SU-DHL-6 (cell line): ENCODE results near the gene KAZN.

ENCODE experiments used
- H2AFZ ChIP-seq: fragments of 200-600 bp; sonication (generic); 2 replicates; pipeline ENCODE4 v1.6.1; 2014; ENCODE audit warnings: low read depth, mild to moderate bottlenecking, moderate library complexity, mixed read lengths, antibody characterized with exemption, low read length; ENCODE audit not compliant: severe bottlenecking
- H3F3A ChIP-seq: fragments of 200-600 bp; shearing (Covaris generic); 2 replicates; pipeline ENCODE4 v1.6.0; 2016; ENCODE audit warnings: antibody characterized with exemption, mild to moderate bottlenecking; ENCODE audit not compliant: insufficient read depth
- H3K27ac ChIP-seq: fragments of 200-600 bp; sonication (generic); 2 replicates; pipeline ENCODE4 v1.5.1; 2016; ENCODE audit warnings: low read depth, mild to moderate bottlenecking, low read length, moderate library complexity, mixed read lengths
- H3K27me3 ChIP-seq: fragments of 200-600 bp; sonication (generic), shearing (Covaris generic); 2 replicates; pipeline ENCODE4 v1.6.0; 2014; ENCODE audit warnings: mild to moderate bottlenecking, low read length
- H3K36me3 ChIP-seq: fragments of 200-600 bp; sonication (generic); 2 replicates; pipeline ENCODE4 v1.6.1; 2014; ENCODE audit warnings: mild to moderate bottlenecking, low read length, mixed read lengths
- H3K4me2 ChIP-seq: fragments of 300-600, 200-600 bp; shearing (Covaris generic), sonication (generic); 2 replicates; pipeline ENCODE4 v1.6.0; 2014; ENCODE audit warnings: low read length, low read depth, mild to moderate bottlenecking; ENCODE audit not compliant: poor library complexity, severe bottlenecking
- H3K4me3 ChIP-seq: fragments of 200-600 bp; sonication (generic); 2 replicates; pipeline ENCODE4 v1.5.1; 2014; ENCODE audit warnings: antibody characterized with exemption, low read length, mild to moderate bottlenecking, mixed read lengths; ENCODE audit not compliant: insufficient read depth, poor library complexity, severe bottlenecking
- H3K79me2 ChIP-seq: fragments of 200-600 bp; sonication (generic); 2 replicates; pipeline ENCODE4 v1.6.1; 2014; ENCODE audit warnings: mild to moderate bottlenecking, low read length, moderate library complexity; ENCODE audit not compliant: insufficient read depth
- H3K9ac ChIP-seq: fragments of 200-600 bp; sonication (generic); 2 replicates; pipeline ENCODE4 v1.7.0; 2014; ENCODE audit warnings: mild to moderate bottlenecking, low read length
- H3K9me2 ChIP-seq: fragments of 200-600 bp; sonication (generic); replicated peaks from 2 replicates; pipeline ENCODE4 v1.6.1; 2014; ENCODE audit warnings: low read length; ENCODE audit not compliant: insufficient read depth
- H3K9me3 ChIP-seq: fragments of 200-600 bp; sonication (generic); 2 replicates; pipeline ENCODE4 v1.6.1; 2014; ENCODE audit warnings: low read length, mixed read lengths; ENCODE audit not compliant: insufficient read depth
- H4K20me1 ChIP-seq: fragments of 200-600 bp; sonication (generic); 2 replicates; pipeline ENCODE4 v1.6.1; 2014; ENCODE audit warnings: low read depth, mild to moderate bottlenecking, antibody characterized with exemption, low read length, moderate library complexity, mixed read lengths
- CTCF ChIP-seq: fragments of 200-600 bp; sonication (generic); IDR thresholded peaks from one replicate; pipeline ENCODE4 v1.5.1; 2017; ENCODE audit warnings: antibody characterized with exemption, mild to moderate bottlenecking, low read length, moderate library complexity; ENCODE audit not compliant: insufficient read depth, poor library complexity, severe bottlenecking
- EZH2phosphoT487 ChIP-seq: fragments of 200-600 bp; sonication (generic), shearing (Covaris generic); conservative IDR thresholded peaks from 2 replicates; pipeline ENCODE4 v1.6.1; 2018; ENCODE audit warnings: mild to moderate bottlenecking, antibody characterized with exemption, low read length, moderate library complexity, mixed read lengths

KAZN gene

GRCh38 chr1:14656384-14656937 is 58.0 kb downstream of the KAZN start:
- TF ChIP-seq CTCF (no peak), EZH2phosphoT487 (no peak)
- H3F3A ChIP-seq, result no peaks in the 10 kb centered on the region
- no peak overlapping the region for H3K4me3 ChIP-seq
- H4K20me1 ChIP-seq, result no peaks in the 10 kb centered on the region
- no peak overlapping the region for H3K4me2 ChIP-seq
- H3K27me3 ChIP-seq, result no peaks in the 10 kb centered on the region
- no peaks in the 10 kb centered on the region for H3K36me3 ChIP-seq
- H3K9me3 ChIP-seq, result no peaks in the 10 kb centered on the region
- H3K9me2 ChIP-seq, result no peaks in the 10 kb centered on the region
- H3K79me2 ChIP-seq, result no peaks in the 10 kb centered on the region
- no peak overlapping the region for H3K9ac ChIP-seq
- no peak overlapping the region for H3K27ac ChIP-seq
- H2AFZ ChIP-seq, result no peak overlapping the region

GRCh38 chr1:14658642-14659041 is 60.2 kb downstream of the KAZN start:
- H3K27ac ChIP-seq, result no peak overlapping the region
- TF ChIP-seq EZH2phosphoT487 (no peak), CTCF (no peak)

GRCh38 chr1:14659913-14660312 is 61.4 kb downstream of the KAZN start:
- no peak overlapping the region for H3K9ac ChIP-seq
- no peak overlapping the region for H3K4me2 ChIP-seq
- no peak for TF ChIP-seq EZH2phosphoT487
- TF ChIP-seq CTCF, result no peak
- H3K9me2 ChIP-seq, result no peaks in the 10 kb centered on the region
- no peaks in the 10 kb centered on the region for H3K79me2 ChIP-seq
- no peak overlapping the region for H3K4me3 ChIP-seq
- H4K20me1 ChIP-seq, result no peaks in the 10 kb centered on the region
- H3K9me3 ChIP-seq, result no peaks in the 10 kb centered on the region
- no peaks in the 10 kb centered on the region for H3K27me3 ChIP-seq
- H3K36me3 ChIP-seq, result no peaks in the 10 kb centered on the region
- H3F3A ChIP-seq, result no peaks in the 10 kb centered on the region
- H3K27ac ChIP-seq, result no peak overlapping the region
- no peak overlapping the region for H2AFZ ChIP-seq

More at GRCh38 chr1:14658642-14659041, 60.2 kb downstream of the KAZN start:
- Histone ChIP-seq H3K27me3 (no peaks in the 10 kb centered on the region), H2AFZ (no peak overlapping the region), H3K4me2 (no peak overlapping the region), H3F3A (no peaks in the 10 kb centered on the region), H3K36me3 (no peaks in the 10 kb centered on the region), H3K4me3 (no peak overlapping the region), H3K9ac (no peak overlapping the region), H3K9me2 (no peaks in the 10 kb centered on the region), H3K9me3 (no peaks in the 10 kb centered on the region), H3K79me2 (no peaks in the 10 kb centered on the region), H4K20me1 (no peaks in the 10 kb centered on the region)
